Fibroblast of the aortic adventitia (primary cell): Measurements from ENCODE around the gene GLDN. TPM values are rescaled to one million over a fixed set of nuclear protein-coding genes. Genes with fewer than 3 reads are reported as not detected.

Experiments used
- DNase-seq: peaks from one replicate; pipeline ENCODE4 v3.0.0-alpha.2; 2010; ENCODE audit warnings: low read depth
- H3K4me3 ChIP-seq: 2 replicates; pipeline ENCODE4 v1.5.1; 2011; ENCODE audit warnings: low read depth, mild to moderate bottlenecking, control low read depth, low read length, moderate library complexity
- total RNA-seq: library from RNA; depleted of rRNA; stranded (reverse); fragments of >200 nt; gene quantifications from 2 replicates; pipeline ENCODE4 v1.2.3, GENCODE V29; 2012; ENCODE audit warnings: low replicate concordance
- TF ChIP-seq, protein P1 (sequence below): IDR thresholded peaks from 2 replicates; pipeline ENCODE4 v1.5.1; 2011; ENCODE audit warnings: mild to moderate bottlenecking, low read length, control low read depth, inconsistent platforms; ENCODE audit not compliant: insufficient read depth

The GLDN gene
- total RNA-seq, 1 donor: 13.3 TPM

DNA sequence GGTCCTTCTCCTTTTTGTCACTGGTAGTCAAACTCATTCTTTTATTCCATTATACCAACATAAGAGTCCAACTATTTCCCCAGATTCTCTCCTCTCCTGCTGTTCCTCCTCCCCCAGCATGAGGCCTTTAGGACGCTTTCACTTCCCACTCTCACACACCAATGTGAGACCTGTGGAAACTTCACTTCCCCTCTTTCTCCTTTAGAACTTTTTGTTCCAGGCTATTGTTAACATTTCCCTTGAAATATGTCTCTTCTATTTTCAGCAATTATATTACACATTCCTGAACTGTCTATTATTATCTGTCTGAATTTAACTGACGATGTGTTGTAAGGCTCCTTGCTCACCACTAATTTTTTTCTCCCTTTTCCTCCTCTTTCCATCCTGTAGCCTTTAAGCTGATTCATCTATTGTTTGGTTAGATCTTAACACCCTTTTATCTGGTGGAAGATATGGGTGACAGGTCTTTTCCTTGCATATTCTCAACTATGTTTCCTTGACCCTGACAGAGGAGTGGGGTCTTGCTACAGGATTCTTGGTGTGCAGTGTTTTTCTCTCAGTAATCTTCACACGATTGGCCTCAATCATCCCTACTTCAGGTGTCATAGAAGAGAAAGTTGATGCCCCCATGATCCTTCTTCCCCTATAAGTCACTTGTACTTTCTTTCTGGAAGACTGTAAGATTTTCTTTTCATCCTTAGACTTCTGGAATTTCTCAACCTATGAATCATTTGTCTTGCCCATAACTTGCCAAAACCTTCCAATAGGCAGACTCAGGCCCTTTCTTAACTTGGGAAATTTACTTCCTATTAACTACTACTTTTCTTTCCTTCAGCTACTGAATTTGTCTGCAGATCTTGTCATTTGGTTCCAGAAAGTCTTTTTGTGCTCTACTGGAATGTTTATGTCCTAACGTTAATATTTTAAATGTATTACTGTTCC is 9.0 kb upstream of the GLDN start:
- TF ChIP-seq, protein P1, sequence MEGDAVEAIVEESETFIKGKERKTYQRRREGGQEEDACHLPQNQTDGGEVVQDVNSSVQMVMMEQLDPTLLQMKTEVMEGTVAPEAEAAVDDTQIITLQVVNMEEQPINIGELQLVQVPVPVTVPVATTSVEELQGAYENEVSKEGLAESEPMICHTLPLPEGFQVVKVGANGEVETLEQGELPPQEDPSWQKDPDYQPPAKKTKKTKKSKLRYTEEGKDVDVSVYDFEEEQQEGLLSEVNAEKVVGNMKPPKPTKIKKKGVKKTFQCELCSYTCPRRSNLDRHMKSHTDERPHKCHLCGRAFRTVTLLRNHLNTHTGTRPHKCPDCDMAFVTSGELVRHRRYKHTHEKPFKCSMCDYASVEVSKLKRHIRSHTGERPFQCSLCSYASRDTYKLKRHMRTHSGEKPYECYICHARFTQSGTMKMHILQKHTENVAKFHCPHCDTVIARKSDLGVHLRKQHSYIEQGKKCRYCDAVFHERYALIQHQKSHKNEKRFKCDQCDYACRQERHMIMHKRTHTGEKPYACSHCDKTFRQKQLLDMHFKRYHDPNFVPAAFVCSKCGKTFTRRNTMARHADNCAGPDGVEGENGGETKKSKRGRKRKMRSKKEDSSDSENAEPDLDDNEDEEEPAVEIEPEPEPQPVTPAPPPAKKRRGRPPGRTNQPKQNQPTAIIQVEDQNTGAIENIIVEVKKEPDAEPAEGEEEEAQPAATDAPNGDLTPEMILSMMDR: no peak
- H3K4me3 ChIP-seq: no peak overlapping the region
- DNase-seq: peak; percentile 83

GRCh38 chr15:51333571-51333970 is 7.9 kb upstream of the GLDN start:
- no peak for DNase-seq
- TF ChIP-seq, protein P1: no peak
- H3K4me3 ChIP-seq: no peak overlapping the region

DNA sequence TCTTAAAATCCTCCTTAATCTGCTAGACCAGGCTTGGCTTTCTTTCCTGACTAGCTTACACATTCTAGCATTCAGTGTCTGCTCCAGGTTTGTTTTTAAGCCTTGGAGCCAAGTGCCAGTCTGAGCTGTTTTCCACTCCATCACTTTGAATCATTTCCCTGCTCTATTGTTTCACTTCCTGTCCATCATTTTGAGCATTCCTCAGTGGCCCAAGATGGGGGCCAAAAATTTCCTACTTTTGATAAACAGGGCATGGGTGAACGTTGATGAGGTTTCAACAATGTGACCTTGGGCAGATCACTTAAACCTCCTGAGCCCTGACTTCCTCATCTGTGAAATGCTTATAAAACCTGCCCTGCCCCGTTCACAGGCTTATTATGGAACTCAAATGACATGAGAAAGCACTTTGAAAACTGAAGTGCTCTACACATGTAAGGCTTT is 7.4 kb upstream of the GLDN start:
- TF ChIP-seq, protein P1: no peak
- DNase-seq: peak; percentile 63
- H3K4me3 ChIP-seq: no peak overlapping the region

- no peak overlapping the region for H3K4me3 ChIP-seq
- TF ChIP-seq, protein P1: no peak
- no peak for DNase-seq
Measured at GRCh38 chr15:51335087-51335486, 6.4 kb upstream of the GLDN start.

DNA sequence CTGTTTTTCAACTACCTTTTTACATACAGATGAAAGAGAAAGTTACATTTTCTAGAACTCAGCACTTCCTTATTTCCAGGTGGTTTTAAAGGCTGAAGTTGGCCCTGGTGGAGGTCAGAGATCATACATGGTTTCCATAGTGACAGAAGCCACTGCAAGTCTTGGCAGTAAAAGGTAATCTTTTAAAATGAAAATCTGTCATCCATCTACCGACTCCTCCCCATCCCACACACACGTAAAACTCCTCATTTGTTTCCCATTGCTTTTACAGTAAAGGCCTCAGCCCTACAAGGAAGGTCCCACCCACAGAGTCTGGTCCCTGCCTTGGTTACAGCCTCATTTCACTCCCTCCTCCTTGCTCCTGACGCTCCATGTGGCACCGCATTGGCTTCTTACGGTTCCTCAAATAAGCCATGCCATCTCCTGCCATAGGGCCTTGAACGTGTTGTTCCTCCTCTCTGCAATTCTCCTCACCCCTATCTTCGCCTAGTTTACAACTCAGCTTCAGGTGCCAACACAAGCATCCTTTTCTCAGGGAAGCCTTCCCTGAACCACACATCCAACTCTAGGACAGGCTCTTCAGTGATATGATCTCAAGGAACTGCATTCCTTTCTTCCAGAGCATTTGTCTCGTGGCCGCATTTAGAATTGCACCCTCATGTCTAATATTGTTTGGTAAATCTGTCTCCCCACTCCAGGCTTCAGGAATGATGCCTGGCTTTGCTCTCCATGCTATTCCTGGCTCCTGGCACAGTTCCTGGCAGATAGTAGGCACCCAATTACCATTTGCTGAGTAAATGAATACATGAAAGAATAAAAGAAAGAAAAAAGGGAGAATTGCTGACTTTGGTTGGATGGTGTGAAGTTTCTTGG is 5.7 kb upstream of the GLDN start:
- peak; percentile 35 for DNase-seq
- TF ChIP-seq, protein P1: peak; percentile 17
- no peak overlapping the region for H3K4me3 ChIP-seq

DNA sequence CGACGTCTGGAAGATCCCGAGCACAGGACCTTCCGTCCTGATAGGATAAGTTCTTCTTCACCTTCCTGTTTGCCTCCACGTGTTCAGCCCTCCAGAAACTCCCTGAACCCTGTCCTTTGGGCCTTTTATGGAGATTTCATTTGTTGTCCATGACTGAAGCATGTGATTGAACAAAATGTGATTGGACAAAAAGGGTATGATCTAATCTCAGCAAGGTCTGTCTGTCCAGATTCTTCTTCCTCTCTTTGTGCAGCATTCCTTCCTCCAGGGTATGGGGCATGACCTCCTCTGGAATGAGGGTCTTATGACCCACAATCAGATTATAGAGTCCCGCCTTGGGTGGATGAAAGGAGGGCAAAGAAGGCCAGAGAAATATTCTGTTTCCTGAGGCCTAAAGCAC is 3.0 kb upstream of the GLDN start, which contains the start of gene CYP19A1:
Gene CYP19A1, minus strand, starts transcription at position 101 of the 400 bp plus-strand sequence. CDS start 95,684 bp downstream, outside the sequence.
- DNase-seq: no peak
- no peak within 1 kb of the TSS for H3K4me3 ChIP-seq
- TF ChIP-seq, protein P1: no peak
